Adrenal gland (tissue), 5 donors: ENCODE data around the gene ATP6V0B.

Source experiments
- CTCF ChIP-seq, 6 experiments: fragments of 450-650 bp in 4 of 6; fragments of 200-600 bp in 2 of 6; sonication (generic) in 1 of 6; IDR thresholded peaks; 1 replicate in 5 of 6; 2 replicates in 1 of 6; pipeline versions ENCODE4 v1.5.1 to v1.8.0; 2016 to 2021; ENCODE audit warnings: antibody characterized with exemption in 6 of 6, mild to moderate bottlenecking in 2 of 6, moderate library complexity in 1 of 6
- POLR2A ChIP-seq, 2 donors: fragments of 450-650 bp; IDR thresholded peaks; one replicate each; pipeline ENCODE4 v1.6.1; 2017; ENCODE audit warnings: antibody characterized with exemption in 2 of 2, mild to moderate bottlenecking in 2 of 2, moderate library complexity in 1 of 2
- donor health status: DM: no; HTN: no; CAD: no.

DNA sequence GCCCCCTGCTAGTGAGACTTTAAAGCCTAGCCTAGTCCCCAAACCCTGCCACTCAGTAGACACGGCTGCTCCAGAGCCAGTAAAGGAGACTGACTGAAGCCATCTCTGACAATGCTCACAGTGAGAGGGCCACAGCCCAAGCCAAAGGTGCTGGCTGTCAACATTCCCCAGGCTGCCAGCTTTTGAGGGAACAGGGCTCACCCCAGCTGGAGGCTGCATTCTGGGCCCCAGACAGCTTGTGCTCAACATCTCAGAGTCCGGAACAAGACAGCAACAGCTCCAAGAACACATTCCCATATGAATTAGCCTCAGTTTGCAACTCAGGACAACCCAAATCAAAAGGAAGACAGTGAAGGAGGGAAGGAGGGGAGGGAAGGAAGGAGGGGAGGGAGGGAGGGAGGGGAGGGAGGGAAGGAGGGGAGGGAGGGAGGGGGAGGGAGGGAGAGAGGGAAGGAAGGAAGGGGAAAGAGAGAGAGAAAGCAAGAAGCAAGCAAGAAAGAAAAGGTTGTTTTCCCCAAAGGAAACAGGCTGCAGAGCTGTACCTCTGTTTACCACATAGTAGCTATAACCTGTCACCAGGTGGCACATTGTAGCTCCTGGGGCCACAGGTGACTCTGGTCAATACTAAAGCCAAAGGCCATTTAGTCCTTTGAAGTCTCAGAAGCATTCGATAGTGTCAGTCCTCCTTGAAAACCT is 35.7 kb upstream of the ATP6V0B start:
- TF ChIP-seq CTCF (IDR thresholded peaks at IDR 0.05) = no peak
- TF ChIP-seq POLR2A (IDR thresholded peaks at IDR 0.05) = no peak
